ENCODE data around the gene HTR3E.

DNA sequence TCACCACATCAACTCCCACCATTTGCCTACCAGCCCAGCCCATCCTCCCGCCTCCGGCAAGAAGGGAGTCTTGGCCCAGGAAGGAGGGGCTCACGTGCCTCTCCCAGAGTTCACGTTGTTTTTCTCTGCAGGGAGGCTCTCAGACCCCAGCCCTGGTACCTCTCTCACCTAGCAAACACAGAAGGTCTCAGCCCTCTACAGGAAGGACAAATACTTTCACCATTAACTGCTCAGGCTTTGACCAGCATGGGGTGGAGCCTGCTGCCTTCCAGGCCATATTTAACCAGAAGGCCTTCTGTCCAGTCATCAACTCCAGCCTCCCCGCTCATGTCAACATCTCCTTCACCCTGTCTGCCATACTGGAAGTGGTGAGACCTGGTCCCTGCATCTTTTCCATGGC is 19.0 kb upstream of the HTR3E start:
- TF ChIP-seq CTCF (conservative IDR thresholded peaks at IDR 0.05; ENCODE audit: low read length) (no peak), EZH2phosphoT487 (IDR thresholded peaks at IDR 0.05; ENCODE audit: borderline replicate concordance) (no peak)

All from Loucy (cell line).